ENCODE measurements around the gene ALS2. TPM values are rescaled to one million over a fixed set of nuclear protein-coding genes. Genes with fewer than 3 reads are reported as not detected.
"Not testable (repeated sequence)": the region's sequence is repeated elsewhere in the genome, so short reads cannot be mapped to it uniquely, and the experiment has no call there.

Gene ALS2
- total and polyA plus RNA-seq, 4 donors = 8.2 to 35.3 (median 15.0) TPM

DNA sequence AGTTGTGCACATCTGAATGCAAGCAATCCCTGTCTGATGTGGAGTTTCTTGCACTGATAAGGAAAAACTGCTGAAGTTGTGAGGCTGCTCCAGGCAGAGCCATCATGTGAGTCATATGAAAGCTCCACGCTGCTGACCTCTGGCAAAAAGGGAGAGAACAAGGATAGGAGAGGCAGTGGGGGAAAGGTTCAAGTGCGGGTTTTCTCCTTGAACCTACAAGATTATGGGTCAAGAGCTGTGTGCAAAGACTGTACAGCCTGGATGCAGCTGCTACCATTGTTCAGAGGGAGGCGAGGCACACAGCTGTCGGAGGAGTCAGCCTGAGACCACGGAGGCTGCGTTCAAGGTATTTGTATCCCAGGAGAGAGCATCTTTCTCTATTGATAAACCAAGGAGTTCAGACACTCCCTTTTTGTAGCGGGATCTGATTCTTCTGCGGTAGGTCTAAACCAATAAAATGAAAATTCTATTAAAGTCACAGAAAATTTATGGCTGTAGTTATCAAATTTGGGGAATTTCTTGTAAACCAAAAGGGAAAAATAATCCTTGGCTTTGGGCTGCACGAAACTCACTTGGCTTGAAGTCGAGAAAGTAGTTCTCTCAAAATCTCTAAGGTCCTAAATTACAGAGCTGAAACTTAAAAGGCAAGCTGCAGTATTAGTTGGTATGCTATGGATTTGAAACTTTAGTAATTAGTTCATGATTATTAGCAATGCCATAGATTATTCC, 25.9 kb upstream of the ALS2 start, which contains the start of gene CDK15:
Gene CDK15 (plus strand): TSS at position 96 of the 729 bp plus-strand sequence. CDS start 128 bp downstream, at position 224.
- Histone ChIP-seq H3K36me3 (ENCODE audit: control insufficient read depth in 4 of 4, insufficient read depth in 3 of 4, low read depth in 1 of 4, low read length in 3 of 4) (no peaks in the 10 kb centered on the region), H3K4me1 (ENCODE audit: control insufficient read depth in 4 of 4, insufficient read depth in 4 of 4, low read length in 3 of 4) (no peaks in the 10 kb centered on the region), H3K4me3 (ENCODE audit: low read depth in 1 of 3, low read length in 3 of 3) (no peak within 1 kb of the TSS), H3K27ac (ENCODE audit: low read depth in 1 of 2, low read length in 2 of 2) (no peak within 1 kb of the TSS), H3K27me3 (ENCODE audit: control insufficient read depth in 4 of 4, insufficient read depth in 4 of 4, low read length in 3 of 4) (no peaks in the 10 kb centered on the region), H3K9me3 (ENCODE audit: control insufficient read depth in 4 of 4, low read length in 3 of 4) (no peaks in the 10 kb centered on the region), H3K9ac (ENCODE audit: low read depth in 1 of 2, low read length in 2 of 2) (no peak within 1 kb of the TSS)
- TF ChIP-seq, protein P1, sequence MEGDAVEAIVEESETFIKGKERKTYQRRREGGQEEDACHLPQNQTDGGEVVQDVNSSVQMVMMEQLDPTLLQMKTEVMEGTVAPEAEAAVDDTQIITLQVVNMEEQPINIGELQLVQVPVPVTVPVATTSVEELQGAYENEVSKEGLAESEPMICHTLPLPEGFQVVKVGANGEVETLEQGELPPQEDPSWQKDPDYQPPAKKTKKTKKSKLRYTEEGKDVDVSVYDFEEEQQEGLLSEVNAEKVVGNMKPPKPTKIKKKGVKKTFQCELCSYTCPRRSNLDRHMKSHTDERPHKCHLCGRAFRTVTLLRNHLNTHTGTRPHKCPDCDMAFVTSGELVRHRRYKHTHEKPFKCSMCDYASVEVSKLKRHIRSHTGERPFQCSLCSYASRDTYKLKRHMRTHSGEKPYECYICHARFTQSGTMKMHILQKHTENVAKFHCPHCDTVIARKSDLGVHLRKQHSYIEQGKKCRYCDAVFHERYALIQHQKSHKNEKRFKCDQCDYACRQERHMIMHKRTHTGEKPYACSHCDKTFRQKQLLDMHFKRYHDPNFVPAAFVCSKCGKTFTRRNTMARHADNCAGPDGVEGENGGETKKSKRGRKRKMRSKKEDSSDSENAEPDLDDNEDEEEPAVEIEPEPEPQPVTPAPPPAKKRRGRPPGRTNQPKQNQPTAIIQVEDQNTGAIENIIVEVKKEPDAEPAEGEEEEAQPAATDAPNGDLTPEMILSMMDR (IDR thresholded peaks at IDR 0.05; ENCODE audit: low read depth, low read length, missing input control) = no peak
- no peak for TF ChIP-seq RXRA (IDR thresholded peaks at IDR 0.05)
- no peak for TF ChIP-seq FOXA2 (IDR thresholded peaks at IDR 0.05)
- no peak for TF ChIP-seq ATF3 (IDR thresholded peaks at IDR 0.05)
- no peak for TF ChIP-seq YY1 (IDR thresholded peaks at IDR 0.05)
- 77% methylated on average over 10 of the region's 10 CpGs for WGBS
- no peak for DNase-seq (ENCODE audit: low spot score)

DNA sequence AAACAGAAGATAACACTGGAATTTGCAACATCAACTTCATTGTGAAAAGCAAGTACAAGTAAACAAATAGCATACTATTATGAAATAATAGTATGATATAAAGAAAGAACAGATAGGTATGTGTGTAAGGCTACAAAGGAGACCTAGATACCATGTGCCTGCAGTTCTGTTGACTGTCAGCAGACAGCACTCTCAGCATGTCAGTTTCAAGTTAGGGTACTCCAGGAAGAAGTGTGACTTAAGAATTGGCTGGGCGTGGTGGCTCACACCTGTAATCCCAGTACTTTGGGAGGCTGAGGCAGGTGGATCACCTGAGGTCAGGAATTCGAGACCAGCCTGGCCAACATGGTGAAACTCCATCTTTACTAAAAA, 18.2 kb upstream of the ALS2 start:
- 92% methylated on average over 2 of the region's 2 CpGs for WGBS
- H3K27ac ChIP-seq (ENCODE audit: low read depth in 1 of 2, low read length in 2 of 2) = not testable (repeated sequence)

GRCh38 chr2:201798252-201798913, 17.6 kb upstream of the ALS2 start:
- WGBS = 83% methylated on average over 7 of the region's 7 CpGs
- no peak for TF ChIP-seq HNF4A (conservative IDR thresholded peaks at IDR 0.05)
- no peak for TF ChIP-seq NR2F2 (IDR thresholded peaks at IDR 0.05)
- H3K9ac ChIP-seq (ENCODE audit: low read depth in 1 of 2, low read length in 2 of 2) = no peak overlapping the region
- no peaks in the 10 kb centered on the region for H3K36me3 ChIP-seq (ENCODE audit: control insufficient read depth in 4 of 4, insufficient read depth in 3 of 4, low read depth in 1 of 4, low read length in 3 of 4)
- H3K27ac ChIP-seq (ENCODE audit: low read depth in 1 of 2, low read length in 2 of 2) = no peak overlapping the region
- no peaks in the 10 kb centered on the region for H3K9me3 ChIP-seq (ENCODE audit: control insufficient read depth in 4 of 4, low read length in 3 of 4)
- H3K4me3 ChIP-seq (ENCODE audit: low read depth in 1 of 3, low read length in 3 of 3) = no peak overlapping the region
- peaks cover 0 to 4% (median 0%) of the 10 kb centered on the region in 4 donors for H3K27me3 ChIP-seq (ENCODE audit: control insufficient read depth in 4 of 4, insufficient read depth in 4 of 4, low read length in 3 of 4)
- no peaks in the 10 kb centered on the region for H3K4me1 ChIP-seq (ENCODE audit: control insufficient read depth in 4 of 4, insufficient read depth in 4 of 4, low read length in 3 of 4)
- no peak for DNase-seq (ENCODE audit: low spot score)

More for the DNA sequence above, 18.2 kb upstream of the ALS2 start:
- not testable (repeated sequence) for H3K4me3 ChIP-seq (ENCODE audit: low read depth in 1 of 3, low read length in 3 of 3); H3K9ac ChIP-seq (ENCODE audit: low read depth in 1 of 2, low read length in 2 of 2); DNase-seq (ENCODE audit: low spot score); H3K36me3 ChIP-seq (ENCODE audit: control insufficient read depth in 4 of 4, insufficient read depth in 3 of 4, low read depth in 1 of 4, low read length in 3 of 4); H3K4me1 ChIP-seq (ENCODE audit: control insufficient read depth in 4 of 4, insufficient read depth in 4 of 4, low read length in 3 of 4); H3K27me3 ChIP-seq (ENCODE audit: control insufficient read depth in 4 of 4, insufficient read depth in 4 of 4, low read length in 3 of 4); H3K9me3 ChIP-seq (ENCODE audit: control insufficient read depth in 4 of 4, low read length in 3 of 4)

GRCh38 chr2:201797175-201797840, 16.6 kb upstream of the ALS2 start:
- DNase-seq (ENCODE audit: low spot score) = no peak
- H3K36me3 ChIP-seq (ENCODE audit: control insufficient read depth in 4 of 4, insufficient read depth in 3 of 4, low read depth in 1 of 4, low read length in 3 of 4) = no peaks in the 10 kb centered on the region
- no peak overlapping the region for H3K9ac ChIP-seq (ENCODE audit: low read depth in 1 of 2, low read length in 2 of 2)
- 69% methylated on average over 5 of the region's 5 CpGs for WGBS
- no peak overlapping the region for H3K27ac ChIP-seq (ENCODE audit: low read depth in 1 of 2, low read length in 2 of 2)
- no peak overlapping the region for H3K4me3 ChIP-seq (ENCODE audit: low read depth in 1 of 3, low read length in 3 of 3)
- no peaks in the 10 kb centered on the region for H3K9me3 ChIP-seq (ENCODE audit: control insufficient read depth in 4 of 4, low read length in 3 of 4)
- H3K27me3 ChIP-seq (ENCODE audit: control insufficient read depth in 4 of 4, insufficient read depth in 4 of 4, low read length in 3 of 4) = peaks cover 0 to 4% (median 0%) of the 10 kb centered on the region in 4 donors
- no peaks in the 10 kb centered on the region for H3K4me1 ChIP-seq (ENCODE audit: control insufficient read depth in 4 of 4, insufficient read depth in 4 of 4, low read length in 3 of 4)
- TF ChIP-seq, protein P2, sequence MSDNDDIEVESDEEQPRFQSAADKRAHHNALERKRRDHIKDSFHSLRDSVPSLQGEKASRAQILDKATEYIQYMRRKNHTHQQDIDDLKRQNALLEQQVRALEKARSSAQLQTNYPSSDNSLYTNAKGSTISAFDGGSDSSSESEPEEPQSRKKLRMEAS (IDR thresholded peaks at IDR 0.05) = no peak
- no peak for TF ChIP-seq FOXA1 (IDR thresholded peaks at IDR 0.05)
- no peak for TF ChIP-seq YY1 (IDR thresholded peaks at IDR 0.05)
- TF ChIP-seq RXRA (IDR thresholded peaks at IDR 0.05) = no peak
- no peak for TF ChIP-seq GABPA (IDR thresholded peaks at IDR 0.05 in 1 of 2, conservative IDR thresholded peaks at IDR 0.05 in 1 of 2)
- TF ChIP-seq FOXA2 (IDR thresholded peaks at IDR 0.05) = no peak
- no peak for TF ChIP-seq TAF1 (conservative IDR thresholded peaks at IDR 0.05)
- TF ChIP-seq HNF4G (IDR thresholded peaks at IDR 0.05) = no peak
- TF ChIP-seq, protein P1 (IDR thresholded peaks at IDR 0.05; ENCODE audit: low read depth, low read length, missing input control) = no peak
- no peak for TF ChIP-seq EGR1 (IDR thresholded peaks at IDR 0.05; ENCODE audit: low read depth in 2 of 2)
- no peak for TF ChIP-seq SP1 (IDR thresholded peaks at IDR 0.05)
- no peak for TF ChIP-seq HNF4A (conservative IDR thresholded peaks at IDR 0.05)
